HEK293 (cell line): Measurements from ENCODE around the gene DLEC1.

Experiments used
- CTCF ChIA-PET: fragments of 350-600 bp; formaldehyde crosslinking; extraction: SDS; loops from one replicate; lab custom pipeline; 2021; ENCODE audit warnings: antibody characterized with exemption; lab: Yijun Ruan, JAX
- POLR2A ChIA-PET: fragments of 300-600 bp; formaldehyde crosslinking; extraction: SDS; loops from one replicate; lab custom pipeline; 2020; ENCODE audit warnings: antibody characterized with exemption, inconsistent platforms; lab: Yijun Ruan, JAX
- H3K27ac ChIP-seq: fragments of 200-500 bp; sonication (Bioruptor generic); 2 replicates; pipeline ENCODE4 v1.5.1; 2014; ENCODE audit warnings: low read depth, low read length, control low read depth, inconsistent platforms; ENCODE audit errors: extremely low read depth
- H3K36me3 ChIP-seq, 2 experiments: fragments of 200-500 bp in 1 of 2; sonication (Bioruptor generic) in 1 of 2; 1 replicate in 1 of 2; 2 replicates in 1 of 2; pipeline ENCODE4 v1.5.1; 2014 to 2017; ENCODE audit warnings: inconsistent platforms in 2 of 2, low read length in 2 of 2; ENCODE audit not compliant: control insufficient read depth in 2 of 2, insufficient read depth in 1 of 2
- H3K4me1 ChIP-seq: fragments of 200-500 bp; sonication (Bioruptor generic); 2 replicates; pipeline ENCODE4 v1.5.1; 2014; ENCODE audit warnings: mild to moderate bottlenecking, low read length, inconsistent platforms; ENCODE audit not compliant: control insufficient read depth, insufficient read depth
- H3K4me3 ChIP-seq: 2 replicates; pipeline ENCODE4 v1.5.1; 2011; ENCODE audit warnings: low read depth, mild to moderate bottlenecking, control low read depth, low read length, moderate library complexity
- H3K9me3 ChIP-seq: fragments of 200-500 bp; sonication (Bioruptor generic); 2 replicates; pipeline ENCODE4 v1.5.1; 2014; ENCODE audit warnings: low read depth, low read length, inconsistent platforms; ENCODE audit not compliant: control insufficient read depth, insufficient read depth
- ATF2 ChIP-seq: fragments of 450-650 bp; formaldehyde crosslinking; IDR thresholded peaks from 2 replicates; pipeline ENCODE4 v1.5.1; 2016; ENCODE audit warnings: missing biosample characterization, missing genetic modification characterization, low read depth
- GLIS1 ChIP-seq: fragments of 450-650 bp; formaldehyde crosslinking; IDR thresholded peaks from 2 replicates; pipeline ENCODE4 v1.5.1; 2016; ENCODE audit warnings: missing biosample characterization, missing genetic modification characterization
- KLF1 ChIP-seq: fragments of 450-650 bp; formaldehyde crosslinking; IDR thresholded peaks from 2 replicates; pipeline ENCODE4 v1.5.1; 2016; ENCODE audit warnings: missing biosample characterization, missing genetic modification characterization
- KLF16 ChIP-seq: fragments of 450-650 bp; formaldehyde crosslinking; IDR thresholded peaks from 2 replicates; pipeline ENCODE4 v1.5.1; 2017; ENCODE audit warnings: missing biosample characterization, missing genetic modification characterization
- KLF17 ChIP-seq: fragments of 450-650 bp; formaldehyde crosslinking; IDR thresholded peaks from 2 replicates; pipeline ENCODE4 v1.5.1; 2016; ENCODE audit warnings: missing biosample characterization, missing genetic modification characterization
- KLF9 ChIP-seq: fragments of 450-650 bp; formaldehyde crosslinking; IDR thresholded peaks from 2 replicates; pipeline ENCODE4 v1.5.1; 2016; ENCODE audit warnings: missing biosample characterization, missing genetic modification characterization, low read depth
- MYNN ChIP-seq: fragments of 450-650 bp; formaldehyde crosslinking; IDR thresholded peaks from 2 replicates; pipeline ENCODE4 v1.5.1; 2016; ENCODE audit warnings: missing biosample characterization, missing genetic modification characterization, borderline replicate concordance
- REPIN1 ChIP-seq: fragments of 450-650 bp; formaldehyde crosslinking; IDR thresholded peaks from 2 replicates; pipeline ENCODE4 v1.5.1; 2017; ENCODE audit warnings: missing biosample characterization, missing genetic modification characterization, low read depth
- SCRT1 ChIP-seq: fragments of 450-650 bp; formaldehyde crosslinking; IDR thresholded peaks from 2 replicates; pipeline ENCODE4 v1.5.1; 2016; ENCODE audit warnings: missing biosample characterization, missing genetic modification characterization, borderline replicate concordance
- ZBTB20 ChIP-seq: fragments of 450-650 bp; formaldehyde crosslinking; IDR thresholded peaks from 2 replicates; pipeline ENCODE4 v1.5.1; 2016; ENCODE audit warnings: missing biosample characterization, missing genetic modification characterization
- ZFP69B ChIP-seq: fragments of 450-650 bp; formaldehyde crosslinking; IDR thresholded peaks from 2 replicates; pipeline ENCODE4 v1.5.1; 2016; ENCODE audit warnings: missing biosample characterization, missing genetic modification characterization
- ZIC2 ChIP-seq: fragments of 450-650 bp; formaldehyde crosslinking; IDR thresholded peaks from 2 replicates; pipeline ENCODE4 v1.5.1; 2016; ENCODE audit warnings: missing biosample characterization, missing genetic modification characterization
- ZNF221 ChIP-seq: fragments of 450-650 bp; formaldehyde crosslinking; IDR thresholded peaks from 2 replicates; pipeline ENCODE4 v1.5.1; 2017; ENCODE audit warnings: missing biosample characterization, missing genetic modification characterization, borderline replicate concordance
- ZNF302 ChIP-seq: fragments of 450-650 bp; formaldehyde crosslinking; IDR thresholded peaks from 2 replicates; pipeline ENCODE4 v1.5.1; 2016; ENCODE audit warnings: missing biosample characterization, missing genetic modification characterization, low read depth
- ZNF398 ChIP-seq: fragments of 450-650 bp; formaldehyde crosslinking; IDR thresholded peaks from 2 replicates; pipeline ENCODE4 v1.5.1; 2017; ENCODE audit warnings: missing biosample characterization, missing genetic modification characterization
- ZNF529 ChIP-seq: fragments of 450-650 bp; formaldehyde crosslinking; IDR thresholded peaks from 2 replicates; pipeline ENCODE4 v1.5.1; 2017; ENCODE audit warnings: missing genetic modification characterization, missing biosample characterization; ENCODE audit not compliant: insufficient replicate concordance
- ZNF600 ChIP-seq: fragments of 450-650 bp; formaldehyde crosslinking; IDR thresholded peaks from 2 replicates; pipeline ENCODE4 v1.5.1; 2016; ENCODE audit warnings: missing biosample characterization, missing genetic modification characterization
- TF ChIP-seq, protein P1 (sequence below): fragments of 450-650 bp; formaldehyde crosslinking; IDR thresholded peaks from 2 replicates; pipeline ENCODE4 v1.5.1; 2016; ENCODE audit warnings: missing biosample characterization, missing genetic modification characterization
- TF ChIP-seq, protein P2 (sequence below): fragments of 450-650 bp; formaldehyde crosslinking; IDR thresholded peaks from 2 replicates; pipeline ENCODE4 v1.5.1; 2016; ENCODE audit warnings: missing biosample characterization, missing genetic modification characterization
- TF ChIP-seq, protein P3 (sequence below): fragments of 450-650 bp; formaldehyde crosslinking; IDR thresholded peaks from 2 replicates; pipeline ENCODE4 v1.5.1; 2017; ENCODE audit warnings: missing biosample characterization, missing genetic modification characterization
- TF ChIP-seq, protein P4 (sequence below): fragments of 450-650 bp; formaldehyde crosslinking; IDR thresholded peaks from 2 replicates; pipeline ENCODE4 v1.5.1; 2016; ENCODE audit warnings: missing biosample characterization, missing genetic modification characterization

Gene DLEC1

DNA sequence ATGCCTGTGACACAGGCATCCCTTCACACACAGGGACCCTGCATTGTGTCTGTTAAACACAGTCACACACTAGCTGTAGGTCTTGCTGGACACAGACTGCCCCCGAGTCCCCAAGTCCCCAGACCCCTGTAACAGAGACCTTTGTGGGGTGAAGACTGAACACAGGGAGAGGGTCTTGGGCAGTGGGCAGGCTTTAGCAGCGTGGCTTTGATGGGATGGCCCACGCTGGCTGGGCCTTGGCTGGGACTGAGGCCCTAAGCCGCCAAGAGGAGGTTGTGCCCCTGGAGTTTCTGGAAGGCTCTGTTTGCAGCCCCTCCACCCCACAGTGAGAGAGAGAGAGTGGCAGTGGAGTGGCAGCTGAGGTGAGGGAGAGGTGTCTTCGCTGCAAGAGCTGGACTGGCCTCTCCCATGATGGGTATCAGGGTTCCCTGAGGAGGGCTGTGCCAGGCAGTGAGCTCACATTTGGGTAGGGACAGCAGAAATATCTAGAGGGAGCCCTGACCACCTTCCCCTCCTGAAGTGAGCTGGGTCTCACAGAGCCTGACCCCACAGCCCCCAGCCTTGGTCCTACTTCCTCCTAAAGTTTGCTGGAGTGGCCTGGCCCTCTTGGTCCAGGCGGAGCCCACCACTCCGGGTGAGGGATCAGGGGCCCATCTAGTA, 49.1 kb upstream of the DLEC1 start (continued):
- TF ChIP-seq ZNF221 (tag by site-specific recombination) (no peak), ATF2 (tag by site-specific recombination) (no peak), SCRT1 (tag by site-specific recombination) (no peak)

GRCh38 chr3:37990527-37990926, 48.5 kb upstream of the DLEC1 start, which contains the start of gene VILL:
TSS of gene VILL (plus strand) at chr3:37990786. CDS start at chr3:37993673, 2,887 bp downstream.
- no peaks in the 10 kb centered on the region for H3K36me3 ChIP-seq
- CTCF ChIA-PET: interaction anchor here (1.0 kb wide), 2 partner anchors 13 to 24 kb away, joined by 3 read pairs; no protein-coding TSS in a partner anchor
- H3K4me1 ChIP-seq: no peaks in the 10 kb centered on the region
- POLR2A ChIA-PET: no interaction called here
- H3K27ac ChIP-seq: no peak within 1 kb of the TSS
- no peaks in the 10 kb centered on the region for H3K9me3 ChIP-seq
- H3K4me3 ChIP-seq: no peak within 1 kb of the TSS
- TF ChIP-seq ZNF529 (tag by site-specific recombination) (no peak), ZNF600 (peak; percentile 50; the same call in 1 of the 2 replicates), KLF17 (0 out of 2 replicates have a peak, but pooled peaks have one; percentile 43), ZIC2 (tag by site-specific recombination) (peak; percentile 65), REPIN1 (tag by site-specific recombination) (no peak), ZBTB20 (tag by site-specific recombination) (peak; percentile 27; the same call in 1 of the 2 replicates), GLIS1 (peak; percentile 33; the same call in 1 of the 2 replicates), KLF1 (peak; percentile 76), ZNF302 (tag by site-specific recombination) (no peak), ZNF398 (tag by site-specific recombination) (0 out of 2 replicates have a peak, but pooled peaks have one; percentile 26), ZFP69B (tag by site-specific recombination) (peak; percentile 63; the same call in 1 of the 2 replicates), MYNN (no peak), KLF9 (tag by site-specific recombination) (peak; percentile 27; the same call in 1 of the 2 replicates), KLF16 (tag by site-specific recombination) (peak; percentile 48; the same call in 1 of the 2 replicates)
- TF ChIP-seq, protein P1, sequence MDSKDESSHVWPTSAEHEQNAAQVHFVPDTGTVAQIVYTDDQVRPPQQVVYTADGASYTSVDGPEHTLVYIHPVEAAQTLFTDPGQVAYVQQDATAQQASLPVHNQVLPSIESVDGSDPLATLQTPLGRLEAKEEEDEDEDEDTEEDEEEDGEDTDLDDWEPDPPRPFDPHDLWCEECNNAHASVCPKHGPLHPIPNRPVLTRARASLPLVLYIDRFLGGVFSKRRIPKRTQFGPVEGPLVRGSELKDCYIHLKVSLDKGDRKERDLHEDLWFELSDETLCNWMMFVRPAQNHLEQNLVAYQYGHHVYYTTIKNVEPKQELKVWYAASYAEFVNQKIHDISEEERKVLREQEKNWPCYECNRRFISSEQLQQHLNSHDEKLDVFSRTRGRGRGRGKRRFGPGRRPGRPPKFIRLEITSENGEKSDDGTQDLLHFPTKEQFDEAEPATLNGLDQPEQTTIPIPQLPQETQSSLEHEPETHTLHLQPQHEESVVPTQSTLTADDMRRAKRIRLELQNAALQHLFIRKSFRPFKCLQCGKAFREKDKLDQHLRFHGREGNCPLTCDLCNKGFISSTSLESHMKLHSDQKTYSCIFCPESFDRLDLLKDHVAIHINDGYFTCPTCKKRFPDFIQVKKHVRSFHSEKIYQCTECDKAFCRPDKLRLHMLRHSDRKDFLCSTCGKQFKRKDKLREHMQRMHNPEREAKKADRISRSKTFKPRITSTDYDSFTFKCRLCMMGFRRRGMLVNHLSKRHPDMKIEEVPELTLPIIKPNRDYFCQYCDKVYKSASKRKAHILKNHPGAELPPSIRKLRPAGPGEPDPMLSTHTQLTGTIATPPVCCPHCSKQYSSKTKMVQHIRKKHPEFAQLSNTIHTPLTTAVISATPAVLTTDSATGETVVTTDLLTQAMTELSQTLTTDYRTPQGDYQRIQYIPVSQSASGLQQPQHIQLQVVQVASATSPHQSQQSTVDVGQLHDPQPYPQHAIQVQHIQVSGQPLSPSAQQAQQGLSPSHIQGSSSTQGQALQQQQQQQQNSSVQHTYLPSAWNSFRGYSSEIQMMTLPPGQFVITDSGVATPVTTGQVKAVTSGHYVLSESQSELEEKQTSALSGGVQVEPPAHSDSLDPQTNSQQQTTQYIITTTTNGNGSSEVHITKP (tag by site-specific recombination): peak; percentile 38; the same call in 1 of the 2 replicates
- TF ChIP-seq, protein P2, sequence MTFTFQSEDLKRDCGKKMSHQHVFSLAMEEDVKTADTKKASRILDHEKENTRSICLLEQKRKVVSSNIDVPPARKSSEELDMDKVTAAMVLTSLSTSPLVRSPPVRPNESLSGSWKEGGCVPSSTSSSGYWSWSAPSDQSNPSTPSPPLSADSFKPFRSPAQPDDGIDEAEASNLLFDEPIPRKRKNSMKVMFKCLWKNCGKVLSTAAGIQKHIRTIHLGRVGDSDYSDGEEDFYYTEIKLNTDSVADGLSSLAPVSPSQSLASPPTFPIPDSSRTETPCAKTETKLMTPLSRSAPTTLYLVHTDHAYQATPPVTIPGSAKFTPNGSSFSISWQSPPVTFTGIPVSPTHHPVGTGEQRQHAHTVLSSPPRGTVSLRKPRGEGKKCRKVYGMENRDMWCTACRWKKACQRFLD (tag by site-specific recombination): no peak
- TF ChIP-seq, protein P3, sequence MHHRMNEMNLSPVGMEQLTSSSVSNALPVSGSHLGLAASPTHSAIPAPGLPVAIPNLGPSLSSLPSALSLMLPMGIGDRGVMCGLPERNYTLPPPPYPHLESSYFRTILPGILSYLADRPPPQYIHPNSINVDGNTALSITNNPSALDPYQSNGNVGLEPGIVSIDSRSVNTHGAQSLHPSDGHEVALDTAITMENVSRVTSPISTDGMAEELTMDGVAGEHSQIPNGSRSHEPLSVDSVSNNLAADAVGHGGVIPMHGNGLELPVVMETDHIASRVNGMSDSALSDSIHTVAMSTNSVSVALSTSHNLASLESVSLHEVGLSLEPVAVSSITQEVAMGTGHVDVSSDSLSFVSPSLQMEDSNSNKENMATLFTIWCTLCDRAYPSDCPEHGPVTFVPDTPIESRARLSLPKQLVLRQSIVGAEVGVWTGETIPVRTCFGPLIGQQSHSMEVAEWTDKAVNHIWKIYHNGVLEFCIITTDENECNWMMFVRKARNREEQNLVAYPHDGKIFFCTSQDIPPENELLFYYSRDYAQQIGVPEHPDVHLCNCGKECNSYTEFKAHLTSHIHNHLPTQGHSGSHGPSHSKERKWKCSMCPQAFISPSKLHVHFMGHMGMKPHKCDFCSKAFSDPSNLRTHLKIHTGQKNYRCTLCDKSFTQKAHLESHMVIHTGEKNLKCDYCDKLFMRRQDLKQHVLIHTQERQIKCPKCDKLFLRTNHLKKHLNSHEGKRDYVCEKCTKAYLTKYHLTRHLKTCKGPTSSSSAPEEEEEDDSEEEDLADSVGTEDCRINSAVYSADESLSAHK: peak; percentile 83
- TF ChIP-seq, protein P4, sequence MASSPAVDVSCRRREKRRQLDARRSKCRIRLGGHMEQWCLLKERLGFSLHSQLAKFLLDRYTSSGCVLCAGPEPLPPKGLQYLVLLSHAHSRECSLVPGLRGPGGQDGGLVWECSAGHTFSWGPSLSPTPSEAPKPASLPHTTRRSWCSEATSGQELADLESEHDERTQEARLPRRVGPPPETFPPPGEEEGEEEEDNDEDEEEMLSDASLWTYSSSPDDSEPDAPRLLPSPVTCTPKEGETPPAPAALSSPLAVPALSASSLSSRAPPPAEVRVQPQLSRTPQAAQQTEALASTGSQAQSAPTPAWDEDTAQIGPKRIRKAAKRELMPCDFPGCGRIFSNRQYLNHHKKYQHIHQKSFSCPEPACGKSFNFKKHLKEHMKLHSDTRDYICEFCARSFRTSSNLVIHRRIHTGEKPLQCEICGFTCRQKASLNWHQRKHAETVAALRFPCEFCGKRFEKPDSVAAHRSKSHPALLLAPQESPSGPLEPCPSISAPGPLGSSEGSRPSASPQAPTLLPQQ: peak; percentile 84
